ENCODE data around the gene SMC5.
A peak's percentile ranks its signal among the peaks of the same experiment; 100 is the strongest.

The SMC5 gene

GRCh38 chr9:70261131-70261870, 2.5 kb downstream of the SMC5 start:
- Histone ChIP-seq H2AFZ (ENCODE audit: low read depth, low read length) (no peak overlapping the region), H2AK5ac (ENCODE audit: low read length, severe bottlenecking) (no peak overlapping the region), H3K4me1 (ENCODE audit: control insufficient read depth, insufficient read depth, low read depth, low read length) (peaks cover 15% of the 10 kb centered on the region), H3K9me3 (ENCODE audit: control insufficient read depth, low read length) (no peaks in the 10 kb centered on the region), H3K14ac (ENCODE audit: low read length in 2 of 2) (no peak overlapping the region), H3K4me3 (ENCODE audit: insufficient read depth in 1 of 2, low read depth in 1 of 2, low read length in 2 of 2) (no peak overlapping the region), H3K27me3 (ENCODE audit: control insufficient read depth in 1 of 2, insufficient read depth in 1 of 2, low read length in 2 of 2) (no peaks in the 10 kb centered on the region), H3K27ac (ENCODE audit: low read length, poor library complexity, severe bottlenecking) (no peak overlapping the region), H2BK5ac (ENCODE audit: low read depth, low read length, poor library complexity, severe bottlenecking) (no peak overlapping the region), H3K4me2 (ENCODE audit: low read length, poor library complexity, severe bottlenecking) (no peak overlapping the region), H3K9ac (ENCODE audit: low read length) (no peak overlapping the region), H2BK15ac (ENCODE audit: low read depth, poor library complexity, severe bottlenecking) (no peak overlapping the region), H3K23ac (ENCODE audit: low read length in 2 of 2) (no peak overlapping the region), H3K4ac (ENCODE audit: low read depth in 1 of 2, low read length in 2 of 2) (no peak overlapping the region), H3K36me3 (ENCODE audit: control insufficient read depth in 1 of 2, insufficient read depth in 2 of 2, low read depth in 1 of 2, low read length in 2 of 2) (peaks cover 4 to 41% of the 10 kb centered on the region in 2 experiments), H4K8ac (ENCODE audit: low read length) (no peak overlapping the region), H3K18ac (ENCODE audit: low read depth in 1 of 2, low read length in 2 of 2) (no peak overlapping the region), H2BK12ac (ENCODE audit: low read length in 2 of 2) (no peak overlapping the region), H3K79me1 (replicated peaks; ENCODE audit: low read length, poor library complexity, severe bottlenecking) (peaks cover 8% of the 10 kb centered on the region), H2BK120ac (ENCODE audit: low read depth, low read length) (no peak overlapping the region), H4K91ac (ENCODE audit: low read length) (no peak overlapping the region)
- 85% methylated on average over 4 of the region's 4 CpGs for WGBS
- DNase-seq, result no peak

- no peak overlapping the region for H2BK5ac ChIP-seq (ENCODE audit: low read depth, low read length, poor library complexity, severe bottlenecking)
- H3K9me3 ChIP-seq (ENCODE audit: control insufficient read depth, low read length), result no peaks in the 10 kb centered on the region
- no peak overlapping the region for H3K4me2 ChIP-seq (ENCODE audit: low read length, poor library complexity, severe bottlenecking)
- peaks cover 6% of the 10 kb centered on the region for H3K79me1 ChIP-seq (replicated peaks; ENCODE audit: low read length, poor library complexity, severe bottlenecking)
- H2BK12ac ChIP-seq (ENCODE audit: low read length in 2 of 2), result no peak overlapping the region
- H3K14ac ChIP-seq (ENCODE audit: low read length in 2 of 2), result no peak overlapping the region
- no peak overlapping the region for H4K8ac ChIP-seq (ENCODE audit: low read length)
- H2AFZ ChIP-seq (ENCODE audit: low read depth, low read length), result no peak overlapping the region
- H3K27me3 ChIP-seq (ENCODE audit: control insufficient read depth in 1 of 2, insufficient read depth in 1 of 2, low read length in 2 of 2), result no peaks in the 10 kb centered on the region
- peaks cover 10% of the 10 kb centered on the region for H3K4me1 ChIP-seq (ENCODE audit: control insufficient read depth, insufficient read depth, low read depth, low read length)
- H3K23ac ChIP-seq (ENCODE audit: low read length in 2 of 2), result no peak overlapping the region
- no peak overlapping the region for H4K91ac ChIP-seq (ENCODE audit: low read length)
- no peak for DNase-seq
- 95% methylated on average over 2 of the region's 2 CpGs for WGBS
- H3K27ac ChIP-seq (ENCODE audit: low read length, poor library complexity, severe bottlenecking), result no peak overlapping the region
- H2BK120ac ChIP-seq (ENCODE audit: low read depth, low read length), result no peak overlapping the region
- H2BK15ac ChIP-seq (ENCODE audit: low read depth, poor library complexity, severe bottlenecking), result no peak overlapping the region
- H3K18ac ChIP-seq (ENCODE audit: low read depth in 1 of 2, low read length in 2 of 2), result no peak overlapping the region
- no peak overlapping the region for H3K4ac ChIP-seq (ENCODE audit: low read depth in 1 of 2, low read length in 2 of 2)
- H3K9ac ChIP-seq (ENCODE audit: low read length), result no peak overlapping the region
- no peak overlapping the region for H2AK5ac ChIP-seq (ENCODE audit: low read length, severe bottlenecking)
- peaks cover 4 to 52% of the 10 kb centered on the region in 2 experiments for H3K36me3 ChIP-seq (ENCODE audit: control insufficient read depth in 1 of 2, insufficient read depth in 2 of 2, low read depth in 1 of 2, low read length in 2 of 2)
- H3K4me3 ChIP-seq (ENCODE audit: insufficient read depth in 1 of 2, low read depth in 1 of 2, low read length in 2 of 2), result no peak overlapping the region
These were observed 3.6 kb downstream of the SMC5 start for GRCh38 chr9:70262366-70262765.

GRCh38 chr9:70262948-70263347, 4.2 kb downstream of the SMC5 start:
- Histone ChIP-seq H2BK12ac (ENCODE audit: low read length in 2 of 2) (no peak overlapping the region), H4K8ac (ENCODE audit: low read length) (no peak overlapping the region), H3K14ac (ENCODE audit: low read length in 2 of 2) (peak overlapping the region in 1 of 2 experiments; percentile 41), H3K18ac (ENCODE audit: low read depth in 1 of 2, low read length in 2 of 2) (no peak overlapping the region), H3K79me1 (replicated peaks; ENCODE audit: low read length, poor library complexity, severe bottlenecking) (peaks cover 4% of the 10 kb centered on the region), H3K9me3 (ENCODE audit: control insufficient read depth, low read length) (no peaks in the 10 kb centered on the region), H3K4me3 (ENCODE audit: insufficient read depth in 1 of 2, low read depth in 1 of 2, low read length in 2 of 2) (peak overlapping the region in 1 of 2 experiments; percentile 19), H3K4ac (ENCODE audit: low read depth in 1 of 2, low read length in 2 of 2) (no peak overlapping the region), H4K91ac (ENCODE audit: low read length) (no peak overlapping the region), H3K27ac (ENCODE audit: low read length, poor library complexity, severe bottlenecking) (no peak overlapping the region), H2AK5ac (ENCODE audit: low read length, severe bottlenecking) (no peak overlapping the region), H2AFZ (ENCODE audit: low read depth, low read length) (no peak overlapping the region), H3K36me3 (ENCODE audit: control insufficient read depth in 1 of 2, insufficient read depth in 2 of 2, low read depth in 1 of 2, low read length in 2 of 2) (peaks cover 4 to 57% of the 10 kb centered on the region in 2 experiments), H3K4me1 (ENCODE audit: control insufficient read depth, insufficient read depth, low read depth, low read length) (peaks cover 10% of the 10 kb centered on the region), H2BK120ac (ENCODE audit: low read depth, low read length) (no peak overlapping the region), H3K27me3 (ENCODE audit: control insufficient read depth in 1 of 2, insufficient read depth in 1 of 2, low read length in 2 of 2) (no peaks in the 10 kb centered on the region), H2BK15ac (ENCODE audit: low read depth, poor library complexity, severe bottlenecking) (no peak overlapping the region), H3K9ac (ENCODE audit: low read length) (peak overlapping the region; percentile 61), H3K4me2 (ENCODE audit: low read length, poor library complexity, severe bottlenecking) (no peak overlapping the region), H3K23ac (ENCODE audit: low read length in 2 of 2) (no peak overlapping the region), H2BK5ac (ENCODE audit: low read depth, low read length, poor library complexity, severe bottlenecking) (no peak overlapping the region)
- WGBS, result over 99% methylated on average over 5 of the region's 6 CpGs
- no peak for DNase-seq

GRCh38 chr9:70263421-70263820, 4.6 kb downstream of the SMC5 start:
- Histone ChIP-seq H3K18ac (ENCODE audit: low read depth in 1 of 2, low read length in 2 of 2) (peak overlapping the region in 1 of 2 experiments; percentile 11), H3K14ac (ENCODE audit: low read length in 2 of 2) (no peak overlapping the region), H3K4ac (ENCODE audit: low read depth in 1 of 2, low read length in 2 of 2) (no peak overlapping the region)

More at GRCh38 chr9:70263421-70263820, 4.6 kb downstream of the SMC5 start:
- Histone ChIP-seq H3K4me2 (ENCODE audit: low read length, poor library complexity, severe bottlenecking) (no peak overlapping the region), H3K36me3 (ENCODE audit: control insufficient read depth in 1 of 2, insufficient read depth in 2 of 2, low read depth in 1 of 2, low read length in 2 of 2) (peaks cover 4 to 58% of the 10 kb centered on the region in 2 experiments), H4K91ac (ENCODE audit: low read length) (no peak overlapping the region), H3K9me3 (ENCODE audit: control insufficient read depth, low read length) (no peaks in the 10 kb centered on the region), H3K4me3 (ENCODE audit: insufficient read depth in 1 of 2, low read depth in 1 of 2, low read length in 2 of 2) (peak overlapping the region in 1 of 2 experiments; percentile 19), H3K4me1 (ENCODE audit: control insufficient read depth, insufficient read depth, low read depth, low read length) (peaks cover 10% of the 10 kb centered on the region), H2AFZ (ENCODE audit: low read depth, low read length) (no peak overlapping the region), H2BK120ac (ENCODE audit: low read depth, low read length) (no peak overlapping the region), H2BK15ac (ENCODE audit: low read depth, poor library complexity, severe bottlenecking) (no peak overlapping the region), H2BK12ac (ENCODE audit: low read length in 2 of 2) (no peak overlapping the region), H3K79me1 (replicated peaks; ENCODE audit: low read length, poor library complexity, severe bottlenecking) (peaks cover 1% of the 10 kb centered on the region), H2BK5ac (ENCODE audit: low read depth, low read length, poor library complexity, severe bottlenecking) (no peak overlapping the region), H2AK5ac (ENCODE audit: low read length, severe bottlenecking) (no peak overlapping the region), H3K9ac (ENCODE audit: low read length) (peak overlapping the region; percentile 61), H3K23ac (ENCODE audit: low read length in 2 of 2) (no peak overlapping the region), H3K27me3 (ENCODE audit: control insufficient read depth in 1 of 2, insufficient read depth in 1 of 2, low read length in 2 of 2) (no peaks in the 10 kb centered on the region), H4K8ac (ENCODE audit: low read length) (no peak overlapping the region), H3K27ac (ENCODE audit: low read length, poor library complexity, severe bottlenecking) (no peak overlapping the region)
- DNase-seq, result peak; percentile 54
- WGBS, result no CpG with 5 or more reads among the region's 1 CpG

All from mesenchymal stem cell (in vitro differentiated cells and primary cell).